SK-N-SH (cell line): ENCODE measurements around the gene STIM1. TPM values are rescaled to one million over a fixed set of nuclear protein-coding genes. Genes with fewer than 3 reads are reported as not detected.

ENCODE experiments used
- CTCF ChIA-PET: fragments of 300-600, 350-600 bp; formaldehyde crosslinking; extraction: SDS; loops from one replicate; lab custom pipeline; 2021; lab: Yijun Ruan, JAX
- POLR2A ChIA-PET: fragments of 350-600 bp; sonication (Branson Sonifier 250); formaldehyde crosslinking; extraction: SDS; loops from one replicate; lab custom pipeline; 2020; ENCODE audit warnings: antibody characterized with exemption, inconsistent platforms; lab: Yijun Ruan, JAX
- DNase-seq: peaks from one replicate; pipeline ENCODE4 v3.0.0; 2012
- H2AFZ ChIP-seq: fragments of 200-600 bp; sonication (generic); 2 replicates; pipeline ENCODE4 v1.8.1; 2016; ENCODE audit warnings: antibody characterized with exemption, mild to moderate bottlenecking, low read depth
- H3F3A ChIP-seq: fragments of 200-600 bp; sonication (generic); replicated peaks from 2 replicates; pipeline ENCODE3; 2016; ENCODE audit warnings: antibody characterized with exemption, mild to moderate bottlenecking; ENCODE audit not compliant: insufficient read depth
- H3K27ac ChIP-seq, 2 experiments: fragments of 200-500 bp in 1 of 2; fragments of 200-600 bp in 1 of 2; sonication (Bioruptor generic) in 1 of 2; sonication (generic), shearing (Covaris generic) in 1 of 2; 2 replicates each; pipeline versions ENCODE4 v1.5.1 to v1.6.1; 2014 to 2016; ENCODE audit warnings: low read depth in 2 of 2, inconsistent platforms in 1 of 2, low read length in 1 of 2, mild to moderate bottlenecking in 1 of 2, mixed read lengths in 1 of 2
- H3K27me3 ChIP-seq: fragments of 200-600 bp; sonication (generic), shearing (Covaris generic); 2 replicates; pipeline ENCODE4 v1.6.1; 2016; ENCODE audit warnings: mixed run types; ENCODE audit not compliant: insufficient read depth
- H3K36me3 ChIP-seq, 2 experiments: fragments of 200-500 bp in 1 of 2; fragments of 200-600 bp in 1 of 2; sonication (Bioruptor generic) in 1 of 2; sonication (generic) in 1 of 2; replicated peaks in 1 of 2; 2 replicates each; pipeline versions ENCODE3 to v1.5.1; 2014 to 2016; ENCODE audit warnings: low read length in 1 of 2, mild to moderate bottlenecking in 1 of 2; ENCODE audit not compliant: insufficient read depth in 2 of 2, control insufficient read depth in 1 of 2
- H3K4me1 ChIP-seq, 2 experiments: fragments of 200-500 bp in 1 of 2; fragments of 200-600 bp in 1 of 2; sonication (Bioruptor generic) in 1 of 2; sonication (generic), shearing (Covaris generic) in 1 of 2; 2 replicates each; pipeline versions ENCODE4 v1.5.1 to v1.6.1; 2014 to 2016; ENCODE audit warnings: low read depth in 1 of 2, low read length in 1 of 2, mixed run types in 1 of 2; ENCODE audit not compliant: insufficient read depth in 2 of 2, control insufficient read depth in 1 of 2
- H3K4me2 ChIP-seq: fragments of 200-600 bp; sonication (generic), shearing (Covaris generic); 2 replicates; pipeline ENCODE4 v1.6.1; 2017; ENCODE audit warnings: mixed run types
- H3K4me3 ChIP-seq, 2 experiments: fragments of 200-500 bp in 1 of 2; fragments of 200-600 bp in 1 of 2; sonication (Bioruptor generic) in 1 of 2; sonication (generic), shearing (Covaris generic) in 1 of 2; 2 replicates each; pipeline versions ENCODE4 v1.5.1 to v1.8.1; 2014 to 2016; ENCODE audit warnings: low read depth in 2 of 2, inconsistent platforms in 1 of 2, low read length in 1 of 2, mild to moderate bottlenecking in 1 of 2, mixed read lengths in 1 of 2, moderate library complexity in 1 of 2
- H3K79me2 ChIP-seq: fragments of 200-600 bp; sonication (generic); 2 replicates; pipeline ENCODE4 v1.8.1; 2017; ENCODE audit warnings: mild to moderate bottlenecking; ENCODE audit not compliant: insufficient read depth
- H3K9ac ChIP-seq: fragments of 200-600 bp; sonication (generic); 2 replicates; pipeline ENCODE4 v1.6.1; 2017; ENCODE audit warnings: mixed run types
- H3K9me2 ChIP-seq: fragments of 200-600 bp; sonication (generic); 2 replicates; pipeline ENCODE4 v1.6.1; 2017; ENCODE audit warnings: mixed run types
- H3K9me3 ChIP-seq: fragments of 200-600 bp; sonication (generic); 2 replicates; pipeline ENCODE4 v1.6.1; 2017; ENCODE audit warnings: mixed run types, mild to moderate bottlenecking, moderate library complexity
- H4K20me1 ChIP-seq: fragments of 200-600 bp; sonication (generic); 2 replicates; pipeline ENCODE4 v1.6.1; 2017; ENCODE audit warnings: mild to moderate bottlenecking, mixed run types; ENCODE audit not compliant: insufficient read depth
- ELF1 ChIP-seq: IDR thresholded peaks from 2 replicates; pipeline ENCODE4 v1.4.0; 2012
- EP300 ChIP-seq, 2 experiments: IDR thresholded peaks; 2 replicates each; pipeline versions ENCODE4 v1.4.0 to v1.6.1; 2012; ENCODE audit warnings: borderline replicate concordance in 1 of 2, low read depth in 1 of 2, low read length in 1 of 2
- EZH2phosphoT487 ChIP-seq: fragments of 200-600 bp; sonication (generic); IDR thresholded peaks from 2 replicates; pipeline ENCODE4 v1.6.1; 2017; ENCODE audit warnings: low read depth, mixed run types, mild to moderate bottlenecking, antibody characterized with exemption, moderate library complexity, borderline replicate concordance
- FOXJ3 ChIP-seq: sonication (generic); formaldehyde crosslinking; IDR thresholded peaks from 2 replicates; pipeline ENCODE4 v1.5.1; 2020; ENCODE audit warnings: mild to moderate bottlenecking, missing genetic modification reagents
- GATA2 ChIP-seq: sonication (generic); formaldehyde crosslinking; IDR thresholded peaks from 2 replicates; pipeline ENCODE4 v1.5.0; 2020; ENCODE audit warnings: mild to moderate bottlenecking, missing genetic modification reagents
- MXI1 ChIP-seq: IDR thresholded peaks from 2 replicates; pipeline ENCODE4 v1.6.1; 2012; ENCODE audit warnings: mild to moderate bottlenecking, low read depth, low read length, improper control_type of control experiment
- NFIC ChIP-seq: IDR thresholded peaks from 2 replicates; pipeline ENCODE4 v1.4.0; 2012; ENCODE audit warnings: borderline replicate concordance
- NRF1 ChIP-seq: IDR thresholded peaks from 2 replicates; pipeline ENCODE4 v1.6.1; 2012; ENCODE audit warnings: low read depth, mild to moderate bottlenecking, low read length
- POLR2AphosphoS5 ChIP-seq: IDR thresholded peaks from 2 replicates; pipeline ENCODE4 v1.6.1; 2012; ENCODE audit warnings: low read depth, low read length
- RCOR1 ChIP-seq: fragments of 150-350 bp; IDR thresholded peaks from 2 replicates; pipeline ENCODE4 v1.6.1; 2017; ENCODE audit warnings: antibody characterized with exemption, low read length
- RFX5 ChIP-seq: IDR thresholded peaks from 2 replicates; pipeline ENCODE4 v1.6.1; 2012; ENCODE audit warnings: mild to moderate bottlenecking, improper control_type of control experiment, low read length
- SMC3 ChIP-seq: IDR thresholded peaks from 2 replicates; pipeline ENCODE4 v1.6.1; 2012; ENCODE audit warnings: low read depth, low read length, improper control_type of control experiment
- TCF12 ChIP-seq: IDR thresholded peaks from 2 replicates; pipeline ENCODE4 v1.4.0; 2012
- WGBS: methylation state at CpG from one replicate; pipeline ENCODE4 v1.1.6; 2017; ENCODE audit warnings: low lambda C conversion rate; 5-methylcytosine and 5-hydroxymethylcytosine counted together
- polyA plus RNA-seq, 3 experiments: library from polyadenylated mRNA; depleted of rRNA; stranded (reverse); fragments of >200 nt; gene quantifications; 2 replicates each; pipeline ENCODE4 v1.2.3, GENCODE V29; 2012
- TF ChIP-seq, protein P1 (sequence below): fragments of 200-600 bp; sonication (generic); IDR thresholded peaks from 2 replicates; pipeline ENCODE4 v1.6.1; 2017; ENCODE audit warnings: antibody characterized with exemption, mild to moderate bottlenecking, moderate library complexity

Gene STIM1
- polyA plus RNA-seq, 1 of the 3 experiments (the other 2 are of a cell fraction): 29.5 TPM

DNA sequence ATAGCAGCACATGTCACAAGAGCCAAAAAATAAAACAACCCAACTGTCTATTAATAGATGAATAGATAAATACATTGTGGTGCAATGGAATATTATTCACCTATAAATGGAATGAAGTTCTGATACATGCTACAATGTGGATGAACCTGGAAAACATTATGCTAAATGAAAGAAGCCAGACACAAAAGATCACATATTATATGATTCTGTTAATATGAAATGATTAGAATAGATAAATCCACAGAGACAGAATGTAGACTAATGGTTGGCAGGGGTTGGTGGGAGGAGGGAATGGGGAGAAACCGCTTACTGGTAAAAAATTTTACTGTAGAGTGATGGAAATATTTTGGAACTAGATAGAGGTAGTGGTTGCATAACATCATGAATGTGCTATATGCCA lies 206.2 kb downstream of the STIM1 start:
- no peak for DNase-seq
- Histone ChIP-seq H3K4me1 (peaks cover 11 to 19% of the 10 kb centered on the region in 2 experiments; a peak in 3 of 4 replicates), H3K79me2 (no peaks in the 10 kb centered on the region), H3K36me3 (peaks cover 7 to 14% of the 10 kb centered on the region in 2 experiments), H3F3A (no peaks in the 10 kb centered on the region), H2AFZ (no peak overlapping the region), H3K27ac (no peak overlapping the region), H3K9ac (no peak overlapping the region), H3K4me3 (no peak overlapping the region), H3K27me3 (no peaks in the 10 kb centered on the region), H3K9me2 (no peaks in the 10 kb centered on the region), H3K9me3 (no peaks in the 10 kb centered on the region), H3K4me2 (no peak overlapping the region), H4K20me1 (no peaks in the 10 kb centered on the region)
- CTCF ChIA-PET: interaction anchor here (0.9 to 4.3 kb wide), 5 partner anchors 11 to 220 kb away, joined by 3 to 23 read pairs (median 7); partner anchors contain the start of gene STIM1
- WGBS: 85% methylated on average over 1 of the region's 1 CpG
- POLR2A ChIA-PET: no interaction called here
- TF ChIP-seq GATA2: no peak
- peak; percentile 20; the same call in 1 of the 2 replicates for TF ChIP-seq TCF12
- TF ChIP-seq EP300 (IDR thresholded peaks at IDR 0.05; ENCODE audit: borderline replicate concordance in 1 of 2, low read depth in 1 of 2, low read length in 1 of 2): peak in 1 of 2 experiments; percentile 77; a peak in 2 of 4 replicates
- TF ChIP-seq MXI1: no peak
- no peak for TF ChIP-seq RFX5

DNA sequence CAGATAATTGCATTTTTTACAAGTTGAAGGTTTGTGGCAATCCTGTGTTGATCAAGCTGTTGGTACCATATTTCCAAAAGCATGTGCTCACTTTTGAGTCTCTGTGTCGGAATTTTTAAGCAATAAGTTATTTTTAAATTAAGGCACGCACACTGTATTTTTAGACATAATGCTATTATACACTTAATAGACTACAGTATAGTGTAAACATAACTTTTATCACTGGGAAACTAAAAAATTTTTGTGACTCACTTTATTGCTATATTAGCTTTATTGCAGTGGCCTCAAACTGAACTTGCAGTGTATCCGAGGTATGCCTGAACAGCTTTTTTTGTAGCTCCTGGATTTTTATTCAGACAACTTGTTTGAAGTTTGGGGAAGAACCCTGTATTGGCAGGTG lies 207.9 kb downstream of the STIM1 start:
- POLR2A ChIA-PET: no interaction called here

DNA sequence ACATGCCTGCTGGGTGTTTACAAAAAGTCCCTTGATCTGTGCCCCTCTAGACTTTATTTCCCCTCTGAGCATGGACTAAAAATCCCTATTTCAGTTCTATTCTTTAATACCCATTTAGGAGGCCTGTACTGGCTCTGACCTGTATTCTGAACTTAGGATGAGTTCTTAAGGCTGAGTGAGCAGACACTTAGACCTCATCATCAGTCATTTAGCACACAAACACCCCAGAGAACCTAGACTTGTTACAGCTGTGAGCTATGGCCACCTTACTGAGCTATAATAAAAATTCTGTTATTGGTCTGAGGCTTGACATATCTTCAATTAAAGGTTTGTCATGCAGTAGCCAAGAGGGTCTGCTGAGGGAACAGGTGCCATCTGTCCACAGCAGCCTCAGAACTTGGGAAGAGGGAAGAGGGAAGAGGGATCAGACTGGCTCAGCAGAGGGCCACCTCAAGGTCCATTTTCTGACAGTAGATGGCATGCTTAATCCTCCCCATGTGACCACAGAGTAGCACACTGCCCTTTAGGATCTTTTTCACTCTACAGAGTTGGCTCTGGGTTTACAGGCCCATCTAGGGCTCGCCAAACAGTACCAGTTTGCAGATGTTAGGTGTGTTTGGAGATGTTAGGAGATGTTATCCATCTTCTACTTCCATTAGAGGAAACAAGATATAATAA lies 209.0 kb downstream of the STIM1 start:
- TF ChIP-seq POLR2AphosphoS5 (no peak), NFIC (no peak), NRF1 (no peak), FOXJ3 (CRISPR knock-in tag) (no peak), SMC3 (no peak)
- TF ChIP-seq, protein P1, sequence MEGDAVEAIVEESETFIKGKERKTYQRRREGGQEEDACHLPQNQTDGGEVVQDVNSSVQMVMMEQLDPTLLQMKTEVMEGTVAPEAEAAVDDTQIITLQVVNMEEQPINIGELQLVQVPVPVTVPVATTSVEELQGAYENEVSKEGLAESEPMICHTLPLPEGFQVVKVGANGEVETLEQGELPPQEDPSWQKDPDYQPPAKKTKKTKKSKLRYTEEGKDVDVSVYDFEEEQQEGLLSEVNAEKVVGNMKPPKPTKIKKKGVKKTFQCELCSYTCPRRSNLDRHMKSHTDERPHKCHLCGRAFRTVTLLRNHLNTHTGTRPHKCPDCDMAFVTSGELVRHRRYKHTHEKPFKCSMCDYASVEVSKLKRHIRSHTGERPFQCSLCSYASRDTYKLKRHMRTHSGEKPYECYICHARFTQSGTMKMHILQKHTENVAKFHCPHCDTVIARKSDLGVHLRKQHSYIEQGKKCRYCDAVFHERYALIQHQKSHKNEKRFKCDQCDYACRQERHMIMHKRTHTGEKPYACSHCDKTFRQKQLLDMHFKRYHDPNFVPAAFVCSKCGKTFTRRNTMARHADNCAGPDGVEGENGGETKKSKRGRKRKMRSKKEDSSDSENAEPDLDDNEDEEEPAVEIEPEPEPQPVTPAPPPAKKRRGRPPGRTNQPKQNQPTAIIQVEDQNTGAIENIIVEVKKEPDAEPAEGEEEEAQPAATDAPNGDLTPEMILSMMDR: no peak
- peaks cover 4 to 13% of the 10 kb centered on the region in 2 experiments for H3K36me3 ChIP-seq
- no peak for DNase-seq
- no peak overlapping the region for H3K4me3 ChIP-seq
- H3K4me1 ChIP-seq: peaks cover 5 to 22% of the 10 kb centered on the region in 2 experiments; a peak in 3 of 4 replicates
- CTCF ChIA-PET: interaction anchor here (1.8 to 13.1 kb wide), 3 partner anchors 8 to 212 kb away, joined by 5 to 636 read pairs (median 18); partner anchors contain the start of gene STIM1
- H3K9me2 ChIP-seq: no peaks in the 10 kb centered on the region
- H3F3A ChIP-seq: no peaks in the 10 kb centered on the region
- no peak overlapping the region for H3K4me2 ChIP-seq
- WGBS: 88% methylated on average over 1 of the region's 1 CpG
- no peaks in the 10 kb centered on the region for H3K9me3 ChIP-seq
- no peaks in the 10 kb centered on the region for H3K27me3 ChIP-seq
- H3K9ac ChIP-seq: no peak overlapping the region
- no peaks in the 10 kb centered on the region for H3K79me2 ChIP-seq
- no peaks in the 10 kb centered on the region for H4K20me1 ChIP-seq
- POLR2A ChIA-PET: no interaction called here
- no peak overlapping the region for H2AFZ ChIP-seq
- H3K27ac ChIP-seq: no peak overlapping the region

More for the DNA sequence above, 207.9 kb downstream of the STIM1 start:
- Histone ChIP-seq H3K79me2 (no peaks in the 10 kb centered on the region), H3K36me3 (peaks cover 7 to 14% of the 10 kb centered on the region in 2 experiments), H3K9ac (no peak overlapping the region), H3K9me3 (no peaks in the 10 kb centered on the region), H2AFZ (no peak overlapping the region), H3K27me3 (no peaks in the 10 kb centered on the region), H3K9me2 (no peaks in the 10 kb centered on the region), H3F3A (no peaks in the 10 kb centered on the region), H3K4me2 (no peak overlapping the region), H3K4me1 (peaks cover 10 to 19% of the 10 kb centered on the region in 2 experiments; a peak in 3 of 4 replicates), H3K4me3 (no peak overlapping the region), H4K20me1 (no peaks in the 10 kb centered on the region), H3K27ac (no peak overlapping the region)
- CTCF ChIA-PET: interaction anchor here (1.8 to 13.1 kb wide), 2 partner anchors 9 to 211 kb away, joined by 18 to 636 read pairs; partner anchors contain the start of gene STIM1
- no peak for TF ChIP-seq EZH2phosphoT487
- TF ChIP-seq RCOR1: no peak
- no peak for TF ChIP-seq MXI1
- TF ChIP-seq ELF1: no peak
- no peak for TF ChIP-seq FOXJ3 (CRISPR knock-in tag)
- no peak for DNase-seq
- whole genome bisulfite sequencing: 93% methylated on average over 3 of the region's 3 CpGs
